Endothelial cell of umbilical vein (primary cell): ENCODE measurements around the gene GPR82. TPM values are rescaled to one million over a fixed set of nuclear protein-coding genes. Genes with fewer than 3 reads are reported as not detected.
A peak's percentile ranks its signal among the peaks of the same experiment; 100 is the strongest.

Experiments
- BruUV-seq: library from RNA; stranded (reverse); fragments of 400-500 nt; replicated peaks from 2 replicates; lab custom pipeline; 2021; lab: Mats Ljungman, UMichigan
- CTCF ChIA-PET: fragments of 300-600, 350-600 bp; sonication (Branson Sonifier 250); formaldehyde crosslinking; loops from one replicate; lab custom pipeline; 2021; ENCODE audit warnings: antibody characterized with exemption, inconsistent platforms; lab: Charles Lee
- POLR2A ChIA-PET: fragments of 300-600, 350-600 bp; sonication (Branson Sonifier 250); formaldehyde crosslinking; loops from one replicate; lab custom pipeline; 2021; ENCODE audit warnings: antibody characterized with exemption, inconsistent platforms; lab: Charles Lee
- DNase-seq: peaks from one replicate; pipeline ENCODE4 v3.0.0-alpha.2; 2011; ENCODE audit warnings: low read depth, low spot score
- FAIRE-seq: peaks from 2 replicates; lab custom pipeline; 2011; peaks lifted over from hg19 to GRCh38; lab: Jason Lieb, UNC
- H2AFZ ChIP-seq: 2 replicates; pipeline ENCODE4 v1.6.0; 2012; ENCODE audit warnings: low read depth, low read length, control low read depth, inconsistent platforms
- H3K27ac ChIP-seq: 2 replicates; pipeline ENCODE4 v1.5.1; 2011; ENCODE audit warnings: low read depth, mild to moderate bottlenecking, control low read depth, low read length, moderate library complexity; ENCODE audit not compliant: insufficient read depth
- H3K27me3 ChIP-seq, 2 experiments: 2 replicates each; pipeline versions ENCODE4 v1.6.0 to v1.6.1; 2011; ENCODE audit warnings: low read length in 2 of 2, mixed read lengths in 1 of 2; ENCODE audit not compliant: control insufficient read depth in 2 of 2, insufficient read depth in 2 of 2
- H3K36me3 ChIP-seq, 2 experiments: 2 replicates in 1 of 2; 3 replicates in 1 of 2; pipeline ENCODE4 v1.5.1; 2011; ENCODE audit warnings: low read length in 2 of 2, mild to moderate bottlenecking in 1 of 2, moderate library complexity in 1 of 2; ENCODE audit not compliant: control insufficient read depth in 2 of 2, insufficient read depth in 2 of 2; ENCODE audit errors: extremely low read depth in 1 of 2
- H3K4me1 ChIP-seq: 3 replicates; pipeline ENCODE4 v1.5.1; 2011; ENCODE audit warnings: mild to moderate bottlenecking, low read length; ENCODE audit not compliant: control insufficient read depth, insufficient read depth; ENCODE audit errors: extremely low read depth
- H3K4me2 ChIP-seq: 2 replicates; pipeline ENCODE4 v1.6.1; 2011; ENCODE audit warnings: low read length, control low read depth, mixed read lengths; ENCODE audit not compliant: insufficient read depth
- H3K4me3 ChIP-seq, 3 experiments: fragments of 200-600 bp in 1 of 3; sonication (generic), shearing (Covaris generic) in 1 of 3; replicated peaks in 1 of 3; 2 replicates each; pipeline ENCODE4 v1.5.1; 2011 to 2016; ENCODE audit warnings: control low read depth in 3 of 3, low read length in 3 of 3, mild to moderate bottlenecking in 2 of 3, inconsistent platforms in 1 of 3, low read depth in 1 of 3, moderate library complexity in 1 of 3; ENCODE audit not compliant: insufficient read depth in 1 of 3
- H3K79me2 ChIP-seq: 2 replicates; pipeline ENCODE4 v1.6.0; 2012; ENCODE audit warnings: low read length, inconsistent platforms; ENCODE audit not compliant: control insufficient read depth, insufficient read depth
- H3K9ac ChIP-seq: replicated peaks from 2 replicates; pipeline ENCODE3; 2011; ENCODE audit warnings: low read length, control low read depth; ENCODE audit not compliant: insufficient read depth; ENCODE audit errors: extremely low read depth
- H3K9me1 ChIP-seq: replicated peaks from 3 replicates; pipeline ENCODE4 v1.6.0; 2011; ENCODE audit warnings: mild to moderate bottlenecking, low read length; ENCODE audit not compliant: control insufficient read depth, insufficient read depth; ENCODE audit errors: extremely low read depth
- H3K9me3 ChIP-seq: replicated peaks from 2 replicates; pipeline ENCODE4 v1.5.1; 2012; ENCODE audit warnings: low read length, inconsistent platforms; ENCODE audit not compliant: control insufficient read depth, insufficient read depth
- H4K20me1 ChIP-seq: replicated peaks from 2 replicates; pipeline ENCODE3; 2011; ENCODE audit warnings: mild to moderate bottlenecking, low read length; ENCODE audit not compliant: control insufficient read depth, insufficient read depth; ENCODE audit errors: extremely low read depth
- CTCF ChIP-seq, 2 donors: IDR thresholded peaks; 1 replicate in 1 of 2; 2 replicates in 1 of 2; pipeline ENCODE4 v1.5.1; 2011; ENCODE audit warnings: low read length in 2 of 2, mild to moderate bottlenecking in 2 of 2, moderate library complexity in 2 of 2, control low read depth in 1 of 2, inconsistent platforms in 1 of 2, low read depth in 1 of 2; ENCODE audit not compliant: insufficient read depth in 1 of 2; ENCODE audit errors: extremely low read depth in 1 of 2
- EZH2 ChIP-seq: IDR thresholded peaks from 2 replicates; pipeline ENCODE4 v1.6.1; 2012; ENCODE audit warnings: borderline replicate concordance, low read depth, mild to moderate bottlenecking, moderate library complexity, low read length, inconsistent platforms; ENCODE audit not compliant: severe bottlenecking
- FOS ChIP-seq: IDR thresholded peaks from 2 replicates; pipeline ENCODE4 v1.6.1; 2011; ENCODE audit warnings: mild to moderate bottlenecking, low read length, moderate library complexity, borderline replicate concordance; ENCODE audit not compliant: insufficient read depth
- GATA2 ChIP-seq: IDR thresholded peaks from 2 replicates; pipeline ENCODE4 v1.7.0; 2011; ENCODE audit warnings: low read depth, mild to moderate bottlenecking, moderate library complexity, mixed read lengths, low read length; ENCODE audit not compliant: insufficient read length, insufficient read depth
- JUN ChIP-seq: IDR thresholded peaks from 2 replicates; pipeline ENCODE4 v1.6.1; 2011; ENCODE audit warnings: borderline replicate concordance, low read depth; ENCODE audit not compliant: insufficient read length, insufficient read depth
- MAX ChIP-seq: IDR thresholded peaks from 2 replicates; pipeline ENCODE4 v1.6.1; 2011; ENCODE audit not compliant: insufficient read depth, insufficient read length
- MYC ChIP-seq: IDR thresholded peaks from one replicate; pipeline ENCODE4 v1.6.1; 2011; ENCODE audit warnings: mild to moderate bottlenecking, low read depth, low read length
- POLR2A ChIP-seq: IDR thresholded peaks from 2 replicates; pipeline ENCODE4 v1.6.1; 2012; ENCODE audit warnings: low read depth, mild to moderate bottlenecking, control low read depth, low read length
- POLR2AphosphoS5 ChIP-seq: IDR thresholded peaks from 2 replicates; pipeline ENCODE4 v1.6.1; 2012; ENCODE audit warnings: low read depth, mild to moderate bottlenecking, control low read depth, low read length, moderate library complexity; ENCODE audit not compliant: insufficient read depth
- dilution Hi-C: fragments of 300-500 bp; cut with MboI; formaldehyde crosslinking; loops from one replicate; pipeline ENCODE4 v1.15.0; 2019; ENCODE audit warnings: low sequenced_read_pairs; ENCODE audit not compliant: extremely low pct_ligation_motif_present
- intact Hi-C: fragments of 100-400 bp; cut with micrococcal nuclease; formaldehyde crosslinking; loops from one replicate; pipeline ENCODE4 v1.10.0; 2022
- polyA plus RNA-seq, 4 experiments: library from polyadenylated mRNA; depleted of rRNA in 3 of 4; stranded (reverse) in 3 of 4; unstranded in 1 of 4; fragments of >200 nt; gene quantifications; 2 replicates each; pipeline versions ENCODE4 v1.2.1 to v1.2.3, GENCODE V29; 2011 to 2012; ENCODE audit warnings: missing spikeins in 1 of 4
- total RNA-seq: library from RNA; stranded (reverse); gene quantifications from 2 replicates; pipeline ENCODE4 v1.2.3, GENCODE V29; 2021

The GPR82 gene
- total and polyA plus RNA-seq, 2 donors (not counting 3 experiments of a cell fraction or from before 2014, with no cell fraction given), result not detected

GRCh38 chrX:41708486-41708885 is 15.5 kb upstream of the GPR82 start:
- Histone ChIP-seq H3K27me3 (no peaks in the 10 kb centered on the region), H2AFZ (no peak overlapping the region), H3K9me1 (no peaks in the 10 kb centered on the region), H3K4me2 (no peak overlapping the region), H3K36me3 (no peaks in the 10 kb centered on the region), H3K9ac (no peak overlapping the region), H3K4me1 (no peaks in the 10 kb centered on the region), H3K9me3 (no peaks in the 10 kb centered on the region), H3K79me2 (no peaks in the 10 kb centered on the region), H3K27ac (no peak overlapping the region), H4K20me1 (no peaks in the 10 kb centered on the region), H3K4me3 (no peak overlapping the region)
- dilution Hi-C loops, result no loop called here
- BruUV-seq, result no TSS peak
- DNase-seq (no peak), FAIRE-seq (peak; percentile 18)
- POLR2A ChIA-PET, result no interaction called here
- no peak for TF ChIP-seq CTCF (IDR thresholded peaks at IDR 0.05; ENCODE audit: extremely low read depth in 1 of 2, insufficient read depth in 1 of 2, low read depth in 1 of 2, low read length in 2 of 2)
- no peak for TF ChIP-seq MAX
- TF ChIP-seq POLR2A, result no peak
- TF ChIP-seq EZH2, result no peak
- TF ChIP-seq JUN, result no peak
- CTCF ChIA-PET, result no interaction called here
- intact Hi-C loops, result no loop called here

- no TSS peak for BruUV-seq
- DNase-seq, result no peak
- Histone ChIP-seq H3K4me2 (no peak overlapping the region), H3K4me3 (no peak overlapping the region), H4K20me1 (no peaks in the 10 kb centered on the region), H3K27ac (no peak overlapping the region), H3K4me1 (no peaks in the 10 kb centered on the region), H3K79me2 (no peaks in the 10 kb centered on the region), H3K36me3 (no peaks in the 10 kb centered on the region), H3K9me3 (no peaks in the 10 kb centered on the region), H3K27me3 (no peaks in the 10 kb centered on the region), H3K9me1 (no peaks in the 10 kb centered on the region), H2AFZ (no peak overlapping the region), H3K9ac (no peak overlapping the region)
- dilution Hi-C loops (no loop called here), intact Hi-C loops (no loop called here)
- no peak for TF ChIP-seq MAX
- TF ChIP-seq EZH2, result no peak
- TF ChIP-seq POLR2AphosphoS5, result no peak
- no peak for TF ChIP-seq CTCF (IDR thresholded peaks at IDR 0.05; ENCODE audit: extremely low read depth in 1 of 2, insufficient read depth in 1 of 2, low read depth in 1 of 2, low read length in 2 of 2)
- no peak for TF ChIP-seq POLR2A
- TF ChIP-seq JUN, result no peak
- no peak for TF ChIP-seq FOS
- TF ChIP-seq MYC, result no peak
- no peak for TF ChIP-seq GATA2
- ChIA-PET CTCF (no interaction called here), POLR2A (no interaction called here)
- no peak for FAIRE-seq
Observed at GRCh38 chrX:41711021-41711667, 12.8 kb upstream of the GPR82 start.
